HepG2 (cell line): ENCODE data around the gene MYO10. TPM values are rescaled to one million over a fixed set of nuclear protein-coding genes. Genes with fewer than 3 reads are reported as not detected.

Experiments
- FOXP1 ChIP-seq, 2 experiments: fragments of 450-650 bp in 1 of 2; IDR thresholded peaks; 2 replicates each; pipeline ENCODE4 v1.6.1; 2017 to 2018; ENCODE audit warnings: antibody characterized with exemption in 1 of 2
- GABPA ChIP-seq, 2 experiments: IDR thresholded peaks; 2 replicates each; pipeline ENCODE4 v1.6.1; 2011 to 2016; ENCODE audit warnings: low read depth in 2 of 2, low read length in 1 of 2, missing biosample characterization in 1 of 2, missing genetic modification characterization in 1 of 2
- HIC2 ChIP-seq: sonication (generic); formaldehyde crosslinking; IDR thresholded peaks from 2 replicates; pipeline ENCODE4 v1.9.0; 2022; ENCODE audit warnings: low read depth, missing genetic modification reagents
- NCOA1 ChIP-seq: sonication (generic); formaldehyde crosslinking; IDR thresholded peaks from 2 replicates; pipeline ENCODE4 v1.9.0; 2021; ENCODE audit warnings: missing genetic modification reagents
- NFE2L1 ChIP-seq: sonication (generic); formaldehyde crosslinking; IDR thresholded peaks from 2 replicates; pipeline ENCODE4 v1.4.0; 2020; ENCODE audit warnings: missing genetic modification reagents, mild to moderate bottlenecking, borderline replicate concordance
- RARG ChIP-seq: sonication (generic); formaldehyde crosslinking; IDR thresholded peaks from 2 replicates; pipeline ENCODE4 v1.4.0; 2020; ENCODE audit warnings: low read depth, mild to moderate bottlenecking, missing genetic modification reagents
- REST ChIP-seq, 2 experiments: IDR thresholded peaks; 2 replicates each; pipeline ENCODE4 v1.6.1; 2011 to 2012; ENCODE audit warnings: low read length in 2 of 2, borderline replicate concordance in 1 of 2, low read depth in 1 of 2, mild to moderate bottlenecking in 1 of 2, moderate library complexity in 1 of 2
- SIX1 ChIP-seq: sonication (generic); formaldehyde crosslinking; IDR thresholded peaks from 2 replicates; pipeline ENCODE4 v1.4.0; 2020; ENCODE audit warnings: missing genetic modification reagents, borderline replicate concordance
- SOX6 ChIP-seq, 2 experiments: fragments of 450-650 bp in 1 of 2; sonication (generic) in 1 of 2; formaldehyde crosslinking in 1 of 2; IDR thresholded peaks; 2 replicates each; pipeline versions ENCODE4 v1.4.0 to v1.6.1; 2017 to 2020; ENCODE audit warnings: antibody characterized with exemption in 1 of 2, mild to moderate bottlenecking in 1 of 2, missing genetic modification reagents in 1 of 2
- ZFP36 ChIP-seq: fragments of 150-350 bp; IDR thresholded peaks from 2 replicates; pipeline ENCODE4 v1.6.1; 2018; ENCODE audit warnings: borderline replicate concordance, low read length, low read depth; ENCODE audit not compliant: partially characterized antibody
- ZNF3 ChIP-seq: IDR thresholded peaks from 2 replicates; pipeline ENCODE4 v1.7.0; 2017; ENCODE audit warnings: inconsistent platforms
- ZNF30 ChIP-seq: sonication (generic); formaldehyde crosslinking; IDR thresholded peaks from 2 replicates; pipeline ENCODE4 v1.5.0; 2020; ENCODE audit warnings: mild to moderate bottlenecking, missing genetic modification reagents
- ZNF350 ChIP-seq: sonication (generic); formaldehyde crosslinking; IDR thresholded peaks from 2 replicates; pipeline ENCODE4 v1.4.0; 2020; ENCODE audit warnings: mild to moderate bottlenecking, low read depth, missing genetic modification reagents, borderline replicate concordance
- ZNF629 ChIP-seq: sonication (generic); formaldehyde crosslinking; conservative IDR thresholded peaks from 2 replicates; pipeline ENCODE4 v1.5.0; 2020; ENCODE audit warnings: missing genetic modification reagents
- polyA plus RNA-seq, 8 experiments: library from polyadenylated mRNA; depleted of rRNA in 3 of 8; stranded (reverse) in 7 of 8; unstranded in 1 of 8; fragments of >200 nt; fragmentation: Illumina TruSeq in 4 of 8; extraction: Trizol in 4 of 8; gene quantifications; 2 replicates each; pipeline versions ENCODE4 v1.2.1 to v1.2.3, GENCODE V29; 2011 to 2016; ENCODE audit warnings: low read depth in 4 of 8, missing spikeins in 1 of 8, mixed read lengths in 1 of 8; ENCODE audit not compliant: insufficient read depth in 1 of 8
- total RNA-seq, 5 experiments: library from RNA; depleted of rRNA; stranded (reverse); fragments of >200 nt; fragmentation: Illumina TruSeq; extraction: Trizol; gene quantifications; 2 replicates each; pipeline ENCODE4 v1.2.3, GENCODE V29; 2016; ENCODE audit warnings: low read depth in 1 of 5
- TF ChIP-seq, protein P1 (sequence below): sonication (generic); formaldehyde crosslinking; IDR thresholded peaks from 2 replicates; pipeline ENCODE4 v1.5.0; 2020; ENCODE audit warnings: mild to moderate bottlenecking, missing genetic modification reagents, borderline replicate concordance
- TF ChIP-seq, protein P2 (sequence below): sonication (generic); formaldehyde crosslinking; IDR thresholded peaks from 2 replicates; pipeline ENCODE4 v1.8.1; 2023; ENCODE audit warnings: mild to moderate bottlenecking, inconsistent platforms, moderate library complexity, missing genetic modification reagents, borderline replicate concordance

Gene MYO10
- total and polyA plus RNA-seq, 2 of the 13 experiments (the other 11 are each of a cell fraction or from before 2014, with no cell fraction given): 4.5 to 14.0 TPM

DNA sequence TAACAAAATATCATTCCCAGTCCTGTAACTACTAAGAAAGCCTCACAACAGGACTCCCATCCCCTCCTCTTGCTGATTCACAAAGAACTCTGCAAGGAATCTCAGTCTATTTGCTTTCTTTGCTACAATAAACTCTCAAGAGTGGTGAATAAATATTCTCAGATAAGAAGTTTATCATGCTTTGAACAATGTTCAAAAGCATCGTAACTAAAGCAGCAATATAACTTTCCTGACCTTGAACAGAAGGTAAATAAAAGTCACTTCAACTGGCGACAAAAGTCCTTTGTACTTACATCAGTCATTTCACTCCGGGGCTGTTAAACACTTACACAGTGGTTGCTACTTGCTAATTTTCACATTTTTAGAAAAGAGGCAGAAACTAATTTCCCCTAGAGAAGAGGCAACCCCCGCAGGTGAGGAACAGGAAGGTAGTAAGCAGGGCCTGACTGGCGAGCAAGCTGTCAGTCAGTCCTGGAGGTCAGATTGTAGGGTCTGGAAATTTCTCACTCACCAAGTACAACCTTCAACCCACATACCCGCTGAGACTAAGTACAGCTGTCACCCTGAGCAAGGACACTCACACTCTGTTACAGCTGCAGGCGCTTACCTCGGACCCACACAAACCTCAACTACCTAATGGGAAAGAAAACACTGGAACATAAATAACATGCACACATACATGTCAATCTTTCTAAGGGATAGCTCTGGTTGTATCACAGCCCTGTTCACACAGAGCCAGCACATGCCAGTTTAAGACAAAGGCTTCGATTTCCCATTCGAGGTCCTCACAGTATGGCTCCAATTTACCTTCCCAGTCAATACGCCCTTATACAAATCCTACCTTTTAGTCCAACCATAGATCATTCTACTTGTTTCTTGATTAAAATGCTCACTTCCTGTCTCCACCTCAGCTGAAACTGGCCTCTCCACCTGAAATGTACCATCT is 214.7 kb downstream of the MYO10 start (continued):
- TF ChIP-seq, protein P1, sequence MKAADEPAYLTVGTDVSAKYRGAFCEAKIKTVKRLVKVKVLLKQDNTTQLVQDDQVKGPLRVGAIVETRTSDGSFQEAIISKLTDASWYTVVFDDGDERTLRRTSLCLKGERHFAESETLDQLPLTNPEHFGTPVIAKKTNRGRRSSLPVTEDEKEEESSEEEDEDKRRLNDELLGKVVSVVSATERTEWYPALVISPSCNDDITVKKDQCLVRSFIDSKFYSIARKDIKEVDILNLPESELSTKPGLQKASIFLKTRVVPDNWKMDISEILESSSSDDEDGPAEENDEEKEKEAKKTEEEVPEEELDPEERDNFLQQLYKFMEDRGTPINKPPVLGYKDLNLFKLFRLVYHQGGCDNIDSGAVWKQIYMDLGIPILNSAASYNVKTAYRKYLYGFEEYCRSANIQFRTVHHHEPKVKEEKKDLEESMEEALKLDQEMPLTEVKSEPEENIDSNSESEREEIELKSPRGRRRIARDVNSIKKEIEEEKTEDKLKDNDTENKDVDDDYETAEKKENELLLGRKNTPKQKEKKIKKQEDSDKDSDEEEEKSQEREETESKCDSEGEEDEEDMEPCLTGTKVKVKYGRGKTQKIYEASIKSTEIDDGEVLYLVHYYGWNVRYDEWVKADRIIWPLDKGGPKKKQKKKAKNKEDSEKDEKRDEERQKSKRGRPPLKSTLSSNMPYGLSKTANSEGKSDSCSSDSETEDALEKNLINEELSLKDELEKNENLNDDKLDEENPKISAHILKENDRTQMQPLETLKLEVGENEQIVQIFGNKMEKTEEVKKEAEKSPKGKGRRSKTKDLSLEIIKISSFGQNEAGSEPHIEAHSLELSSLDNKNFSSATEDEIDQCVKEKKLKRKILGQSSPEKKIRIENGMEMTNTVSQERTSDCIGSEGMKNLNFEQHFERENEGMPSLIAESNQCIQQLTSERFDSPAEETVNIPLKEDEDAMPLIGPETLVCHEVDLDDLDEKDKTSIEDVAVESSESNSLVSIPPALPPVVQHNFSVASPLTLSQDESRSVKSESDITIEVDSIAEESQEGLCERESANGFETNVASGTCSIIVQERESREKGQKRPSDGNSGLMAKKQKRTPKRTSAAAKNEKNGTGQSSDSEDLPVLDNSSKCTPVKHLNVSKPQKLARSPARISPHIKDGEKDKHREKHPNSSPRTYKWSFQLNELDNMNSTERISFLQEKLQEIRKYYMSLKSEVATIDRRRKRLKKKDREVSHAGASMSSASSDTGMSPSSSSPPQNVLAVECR (CRISPR knock-in tag): no peak; the same call in 1 of the 2 replicates
- TF ChIP-seq NCOA1 (CRISPR knock-in tag) (no peak), ZNF3 (CRISPR knock-in tag) (no peak), REST (IDR thresholded peaks at IDR 0.05; ENCODE audit: borderline replicate concordance in 1 of 2, low read depth in 1 of 2, low read length in 2 of 2) (no peak), NFE2L1 (CRISPR knock-in tag) (no peak), ZFP36 (no peak), GABPA (IDR thresholded peaks at IDR 0.05; ENCODE audit: low read depth, low read length) (no peak), GABPA (CRISPR knock-in tag; IDR thresholded peaks at IDR 0.05; ENCODE audit: low read depth) (no peak), ZNF30 (CRISPR knock-in tag) (no peak), HIC2 (CRISPR knock-in tag) (no peak), SIX1 (no peak), ZNF350 (CRISPR knock-in tag) (no peak), RARG (CRISPR knock-in tag) (no peak), FOXP1 (IDR thresholded peaks at IDR 0.05) (no peak), FOXP1 (CRISPR knock-in tag; IDR thresholded peaks at IDR 0.05) (peak; percentile 62), SOX6 (IDR thresholded peaks at IDR 0.05) (no peak), SOX6 (CRISPR knock-in tag; IDR thresholded peaks at IDR 0.05) (peak; percentile 84), ZNF629 (CRISPR knock-in tag) (no peak)
- TF ChIP-seq, protein P2, sequence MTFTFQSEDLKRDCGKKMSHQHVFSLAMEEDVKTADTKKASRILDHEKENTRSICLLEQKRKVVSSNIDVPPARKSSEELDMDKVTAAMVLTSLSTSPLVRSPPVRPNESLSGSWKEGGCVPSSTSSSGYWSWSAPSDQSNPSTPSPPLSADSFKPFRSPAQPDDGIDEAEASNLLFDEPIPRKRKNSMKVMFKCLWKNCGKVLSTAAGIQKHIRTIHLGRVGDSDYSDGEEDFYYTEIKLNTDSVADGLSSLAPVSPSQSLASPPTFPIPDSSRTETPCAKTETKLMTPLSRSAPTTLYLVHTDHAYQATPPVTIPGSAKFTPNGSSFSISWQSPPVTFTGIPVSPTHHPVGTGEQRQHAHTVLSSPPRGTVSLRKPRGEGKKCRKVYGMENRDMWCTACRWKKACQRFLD (CRISPR knock-in tag): no peak
